HG03442 (cell line): ENCODE data around the gene VEPH1.

Source experiments
- ATAC-seq: cut with Tn5 transposase; IDR thresholded peaks from one replicate; pipeline ENCODE4 v1.9.1; 2021; ENCODE audit warnings: mild to moderate bottlenecking, moderate library complexity; ENCODE audit not compliant: unreplicated experiment

The VEPH1 gene

GRCh38 chr3:157393113-157393512 lies 110.1 kb downstream of the VEPH1 start:
- no peak for ATAC-seq

- no peak for ATAC-seq
Observed at GRCh38 chr3:157392104-157392503, 111.1 kb downstream of the VEPH1 start.

- ATAC-seq = no peak
Observed at GRCh38 chr3:157390713-157391515, 112.3 kb downstream of the VEPH1 start.

GRCh38 chr3:157388976-157389375 lies 114.2 kb downstream of the VEPH1 start:
- no peak for ATAC-seq

- ATAC-seq = no peak
Observed at GRCh38 chr3:157387708-157388435, 115.3 kb downstream of the VEPH1 start.

- no peak for ATAC-seq
Observed at GRCh38 chr3:157384491-157384890, 118.7 kb downstream of the VEPH1 start.

- ATAC-seq = no peak
Observed at GRCh38 chr3:157384031-157384430, 119.2 kb downstream of the VEPH1 start.

GRCh38 chr3:157381606-157382005 lies 121.6 kb downstream of the VEPH1 start:
- no peak for ATAC-seq

- ATAC-seq = no peak
Observed at GRCh38 chr3:157379525-157380140, 123.6 kb downstream of the VEPH1 start.

- no peak for ATAC-seq
Observed at GRCh38 chr3:157376603-157377300, 126.5 kb downstream of the VEPH1 start.

GRCh38 chr3:157375342-157375986 lies 127.8 kb downstream of the VEPH1 start:
- no peak for ATAC-seq

GRCh38 chr3:157374933-157375332 lies 128.3 kb downstream of the VEPH1 start:
- ATAC-seq = no peak

GRCh38 chr3:157373783-157374182 lies 129.4 kb downstream of the VEPH1 start:
- ATAC-seq = no peak

- ATAC-seq = no peak
Observed at GRCh38 chr3:157370867-157371266, 132.3 kb downstream of the VEPH1 start.

GRCh38 chr3:157369727-157370421 lies 133.3 kb downstream of the VEPH1 start:
- ATAC-seq = no peak

- ATAC-seq = no peak
Observed at GRCh38 chr3:157368171-157368570, 135.0 kb downstream of the VEPH1 start.

GRCh38 chr3:157363393-157363792 lies 139.8 kb downstream of the VEPH1 start:
- no peak for ATAC-seq

GRCh38 chr3:157362348-157362747 lies 140.9 kb downstream of the VEPH1 start:
- no peak for ATAC-seq

- no peak for ATAC-seq
Observed at GRCh38 chr3:157360044-157360443, 143.2 kb downstream of the VEPH1 start.

- no peak for ATAC-seq
Observed at GRCh38 chr3:157356541-157356940, 146.7 kb downstream of the VEPH1 start.
